DMS114 treated with DMSO at 0.1 percent for 48 hours (cell line): ENCODE data around the gene ZSWIM6.
A peak's percentile ranks its signal among the peaks of the same experiment; 100 is the strongest.
"Not testable (repeated sequence)": the region's sequence is repeated elsewhere in the genome, so short reads cannot be mapped to it uniquely, and the experiment has no call there.

Source experiments
- DNase-seq: peaks from one replicate; lab custom pipeline; 2025; ENCODE audit not compliant: unreplicated experiment; lab: John Stamatoyannopoulos, UW

The ZSWIM6 gene

GRCh38 chr5:61405511-61406295 lies 73.6 kb downstream of the ZSWIM6 start:
- DNase-seq = no peak

DNA sequence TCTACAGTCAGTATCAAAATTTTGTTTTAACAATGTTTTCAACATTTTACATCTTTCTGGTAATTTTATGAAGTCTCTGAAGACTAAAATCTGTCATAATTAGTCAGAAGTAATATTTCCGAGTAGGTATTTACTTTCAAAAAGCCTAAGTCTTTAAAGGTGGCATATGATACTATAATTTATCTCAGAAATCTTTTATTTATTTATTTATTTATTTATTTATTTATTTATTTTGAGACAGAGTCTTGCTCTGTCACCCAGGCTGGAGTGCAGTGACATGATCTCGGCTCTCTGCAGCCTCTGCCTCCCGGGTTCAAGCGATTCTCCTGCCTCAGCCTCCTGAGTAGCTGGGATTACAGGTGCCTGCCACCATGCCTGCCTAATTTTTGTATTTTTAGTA lies 74.4 kb downstream of the ZSWIM6 start:
- not testable (repeated sequence) for DNase-seq

- DNase-seq = no peak
Observed at GRCh38 chr5:61407706-61408270, 75.7 kb downstream of the ZSWIM6 start.

DNA sequence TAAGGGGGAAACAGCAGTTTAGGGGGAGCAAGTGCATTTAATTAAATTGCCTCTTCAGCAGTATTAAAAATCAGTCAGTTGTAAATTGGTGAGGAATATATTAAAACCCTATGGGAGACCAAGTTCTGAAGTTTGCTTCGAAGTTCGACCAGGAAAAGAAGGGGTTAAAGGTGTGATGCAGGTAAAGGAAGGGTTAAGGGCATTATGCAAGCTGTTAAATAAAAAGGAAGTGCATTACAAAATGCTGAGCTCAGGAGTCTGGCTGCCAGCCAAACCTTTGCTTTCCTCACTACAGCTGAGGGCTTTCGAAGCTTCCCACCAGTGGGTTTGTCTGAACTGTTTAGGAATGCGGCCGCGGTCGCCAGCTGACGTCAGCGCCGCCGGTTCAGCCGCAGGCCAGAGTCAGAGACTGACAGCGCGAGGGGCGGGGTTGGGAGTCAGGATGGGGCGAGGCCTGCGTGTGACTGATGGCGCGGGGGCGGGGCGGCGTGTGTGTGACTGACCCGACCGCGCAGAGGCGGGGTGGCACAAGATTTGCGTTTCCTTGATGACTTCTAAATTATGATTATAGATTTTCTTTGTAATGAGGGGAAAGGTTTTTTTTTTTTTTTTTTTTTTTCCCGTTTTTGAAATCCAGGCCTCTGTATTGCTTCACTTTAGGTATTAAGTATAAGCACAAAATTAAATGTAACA lies 76.6 kb downstream of the ZSWIM6 start:
- DNase-seq = peak; percentile 86

GRCh38 chr5:61409568-61409967 lies 77.5 kb downstream of the ZSWIM6 start:
- no peak for DNase-seq

DNA sequence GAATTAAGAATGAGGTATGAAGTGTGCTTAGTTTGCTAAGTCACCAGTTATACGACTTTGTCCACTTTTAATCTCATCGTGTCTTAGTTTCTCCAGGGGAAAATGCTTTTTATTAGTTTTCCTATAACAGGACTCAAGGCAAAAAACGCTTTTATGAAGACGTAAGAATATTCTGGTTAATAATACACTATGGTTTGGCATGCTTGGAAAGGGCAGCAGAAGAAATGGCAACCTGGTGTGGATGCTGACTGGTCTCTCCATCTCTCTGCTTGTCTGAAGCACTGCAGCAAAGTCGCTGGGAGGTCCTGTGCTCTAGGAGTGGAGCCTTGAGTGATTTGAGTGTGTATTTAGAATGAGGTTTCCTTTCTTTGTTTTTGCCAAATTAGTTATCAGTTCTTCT lies 78.8 kb downstream of the ZSWIM6 start:
- DNase-seq = no peak

GRCh38 chr5:61412361-61412760 lies 80.3 kb downstream of the ZSWIM6 start:
- no peak for DNase-seq

- not testable (repeated sequence) for DNase-seq
Observed at GRCh38 chr5:61413205-61413604, 81.1 kb downstream of the ZSWIM6 start.

DNA sequence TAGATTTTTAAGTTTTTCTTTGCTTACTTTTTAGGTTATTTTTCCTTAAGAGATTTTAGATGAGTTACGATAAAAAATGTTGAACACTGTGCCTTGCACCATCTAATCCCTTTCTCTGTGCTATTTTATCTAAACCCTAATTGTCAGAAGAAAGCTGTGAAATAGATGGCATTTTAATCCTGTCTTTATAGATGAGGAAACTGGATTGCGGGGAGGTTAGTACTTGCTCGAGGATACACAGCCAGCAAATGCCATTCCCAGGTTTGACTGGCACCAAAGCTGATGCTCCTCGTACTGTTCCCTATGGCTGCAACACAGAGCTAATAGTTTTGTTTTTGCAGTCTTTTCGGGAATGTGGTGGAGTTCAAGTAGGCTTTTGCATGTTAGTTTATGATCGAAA lies 82.7 kb downstream of the ZSWIM6 start:
- no peak for DNase-seq

DNA sequence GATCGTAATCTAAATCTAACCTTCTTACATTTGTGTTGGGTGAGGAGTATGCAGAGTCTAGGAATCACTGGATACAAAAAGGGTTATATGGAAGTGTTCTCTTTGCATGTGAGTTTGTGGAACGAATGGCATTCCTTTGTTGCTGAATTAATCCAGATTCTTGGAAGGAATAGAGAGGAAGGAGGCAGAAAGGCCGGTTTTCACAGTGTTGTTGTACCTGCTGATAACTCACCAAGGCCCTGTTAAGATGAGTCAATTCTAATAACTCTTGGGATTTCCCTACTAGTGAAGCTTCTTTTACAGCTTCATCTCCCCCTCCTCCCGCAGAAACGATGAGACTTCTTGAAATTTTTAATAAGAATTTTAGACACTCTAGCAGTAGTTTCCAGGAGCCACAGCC lies 84.0 kb downstream of the ZSWIM6 start:
- DNase-seq = no peak

GRCh38 chr5:61416420-61416819 lies 84.4 kb downstream of the ZSWIM6 start:
- DNase-seq = no peak

- no peak for DNase-seq
Observed at GRCh38 chr5:61417340-61417739, 85.3 kb downstream of the ZSWIM6 start.

GRCh38 chr5:61417851-61418250 lies 85.8 kb downstream of the ZSWIM6 start:
- DNase-seq = no peak

- DNase-seq = no peak
Observed at GRCh38 chr5:61419106-61419505, 87.0 kb downstream of the ZSWIM6 start.

DNA sequence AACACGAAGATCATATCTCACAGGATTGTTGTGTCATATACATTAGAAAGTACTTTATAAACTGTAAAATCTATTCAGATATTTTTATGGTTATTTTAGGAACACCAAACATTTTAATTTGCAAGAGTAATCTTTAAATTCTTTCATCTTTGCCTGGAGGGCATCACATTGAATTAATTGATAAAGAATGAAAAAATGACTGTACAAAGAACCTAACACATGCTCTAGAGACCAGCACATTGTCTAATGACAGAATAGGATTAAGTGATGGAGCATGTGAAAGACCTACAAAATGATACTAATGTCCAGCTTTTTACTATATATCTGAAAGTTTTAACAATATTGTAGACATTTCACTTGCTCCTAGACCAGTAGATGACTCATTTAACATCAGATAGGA lies 88.0 kb downstream of the ZSWIM6 start:
- DNase-seq = no peak

DNA sequence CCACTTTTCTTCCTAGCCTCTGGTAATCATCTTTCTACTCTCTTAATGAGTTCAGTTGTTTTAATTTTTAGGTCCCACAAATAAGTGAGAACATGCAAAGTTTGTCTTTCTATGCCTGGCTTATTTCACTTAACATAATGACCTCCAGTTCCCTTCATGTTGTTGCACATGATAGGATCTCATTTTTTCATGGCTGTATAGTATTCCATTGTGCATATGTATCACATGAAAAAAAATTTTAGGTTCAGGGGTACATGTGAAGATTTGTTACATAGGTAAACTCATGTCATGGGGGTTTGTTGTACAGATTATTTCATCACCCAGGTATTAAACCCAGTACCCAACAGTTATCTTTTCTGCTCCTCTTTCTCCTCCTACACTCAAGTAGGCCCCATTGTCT lies 89.2 kb downstream of the ZSWIM6 start:
- DNase-seq = not testable (repeated sequence)

GRCh38 chr5:61423487-61424145 lies 91.6 kb downstream of the ZSWIM6 start:
- DNase-seq = no peak

GRCh38 chr5:61425918-61426317 lies 93.9 kb downstream of the ZSWIM6 start:
- no peak for DNase-seq

- no peak for DNase-seq
Observed at GRCh38 chr5:61429906-61430305, 97.8 kb downstream of the ZSWIM6 start.

GRCh38 chr5:61431923-61432620 lies 100.0 kb downstream of the ZSWIM6 start:
- DNase-seq = no peak

DNA sequence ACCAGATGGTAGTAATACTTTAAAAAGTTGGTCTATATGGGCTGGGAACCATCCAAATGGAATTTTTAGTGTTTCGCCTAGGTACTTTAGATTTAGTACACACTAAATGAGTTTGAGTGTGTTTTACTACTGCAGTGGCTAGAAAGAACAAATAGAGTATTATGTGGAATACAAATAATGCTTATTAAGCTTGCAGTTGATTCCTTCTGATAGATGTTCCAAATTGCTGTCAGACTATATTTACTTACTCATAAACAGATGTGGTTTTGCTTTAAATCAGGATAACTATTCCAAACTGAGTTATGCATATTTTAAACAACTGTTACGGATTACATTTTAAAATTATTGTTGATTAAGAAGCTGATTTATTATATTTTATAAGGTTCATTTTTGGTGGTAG lies 103.3 kb downstream of the ZSWIM6 start:
- DNase-seq = no peak
